ENCODE data around the gene CHST8. TPM values are rescaled to one million over a fixed set of nuclear protein-coding genes. Genes with fewer than 3 reads are reported as not detected.

The CHST8 gene
- total RNA-seq, 2 donors from 2014 or later = 1.6 to 3.8 TPM

GRCh38 chr19:33774751-33775150, 153.0 kb downstream of the CHST8 start:
- 82 to 87% methylated on average over 4 to 6 of the region's 6 CpGs for WGBS, 2 experiments (ENCODE audit: insufficient coverage in 1 of 2, insufficient read length in 1 of 2)
- no peaks in the 10 kb centered on the region for H3K9me3 ChIP-seq (ENCODE audit: control insufficient read depth, low read length)
- H3K27me3 ChIP-seq (ENCODE audit: control insufficient read depth, insufficient read depth, low read length, poor library complexity, severe bottlenecking) = no peaks in the 10 kb centered on the region
- H3K9ac ChIP-seq (ENCODE audit: extremely low read depth, low read length, poor library complexity, severe bottlenecking) = no peak overlapping the region
- H3K4me1 ChIP-seq (ENCODE audit: control insufficient read depth, insufficient read depth, low read length) = no peaks in the 10 kb centered on the region
- H3K36me3 ChIP-seq (ENCODE audit: control insufficient read depth, insufficient read depth, low read length) = no peaks in the 10 kb centered on the region
- peaks cover 10% of the 10 kb centered on the region for H3K27me3 Mint-ChIP-seq (ENCODE audit: insufficient read depth)
- no peaks in the 10 kb centered on the region for H3K9me3 Mint-ChIP-seq
- H3K27ac Mint-ChIP-seq = no peak overlapping the region
- no peak for TF ChIP-seq CTCF (conservative IDR thresholded peaks at IDR 0.05)
- no peak overlapping the region for H3K4me3 Mint-ChIP-seq
- H3K4me3 ChIP-seq (ENCODE audit: low read length) = no peak overlapping the region
- H3K27ac ChIP-seq (ENCODE audit: low read depth, low read length) = no peak overlapping the region
- H3K4me1 Mint-ChIP-seq = peaks cover 12% of the 10 kb centered on the region
- H3K36me3 Mint-ChIP-seq (ENCODE audit: low read depth) = no peaks in the 10 kb centered on the region
- no peak for DNase-seq

DNA sequence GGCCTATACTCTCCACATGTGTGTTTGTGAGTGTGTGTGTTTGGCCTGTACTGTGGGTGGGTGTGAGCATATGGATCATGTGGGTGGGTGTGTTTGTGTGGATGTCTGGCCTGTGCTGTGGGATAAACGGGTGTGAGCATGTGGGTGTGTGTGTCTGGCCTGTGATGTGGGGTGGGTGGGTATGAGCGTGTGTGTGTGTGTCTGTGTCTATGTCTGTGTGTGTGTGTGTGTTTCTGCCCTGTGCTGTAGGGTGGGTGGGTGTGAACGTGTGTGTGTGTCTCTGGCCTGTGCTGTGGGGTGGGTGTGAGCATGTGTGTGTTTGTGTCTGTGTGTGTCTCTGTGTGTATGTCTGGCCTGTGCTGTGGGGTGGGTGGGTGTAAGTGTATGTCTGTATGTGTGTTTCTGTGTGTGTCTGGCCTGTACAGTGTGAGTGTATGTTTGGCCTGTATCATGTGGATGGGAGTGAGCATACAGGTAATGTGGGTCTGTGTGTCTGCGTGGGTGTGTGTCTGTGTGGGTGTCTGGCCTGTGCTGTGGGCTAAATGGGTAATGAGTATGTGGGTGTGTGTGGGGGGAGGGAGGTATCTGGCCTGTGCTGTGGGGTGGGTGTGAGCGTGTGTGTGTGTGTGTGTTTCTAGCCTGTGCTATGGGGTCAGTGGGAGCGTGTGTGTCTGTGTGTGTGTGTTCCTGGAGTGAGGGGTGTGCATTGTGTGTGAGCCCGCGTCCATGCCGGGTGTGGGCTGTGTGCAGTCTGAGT, 154.2 kb downstream of the CHST8 start:
- H3K27ac ChIP-seq (ENCODE audit: low read depth, low read length) = no peak overlapping the region
- H3K27me3 ChIP-seq (ENCODE audit: control insufficient read depth, insufficient read depth, low read length, poor library complexity, severe bottlenecking) = no peaks in the 10 kb centered on the region
- H3K4me1 Mint-ChIP-seq = peaks cover 12% of the 10 kb centered on the region
- no peaks in the 10 kb centered on the region for H3K9me3 Mint-ChIP-seq
- no peak overlapping the region for H3K27ac Mint-ChIP-seq
- H3K27me3 Mint-ChIP-seq (ENCODE audit: insufficient read depth) = peaks cover 13% of the 10 kb centered on the region
- no peak for TF ChIP-seq CTCF (conservative IDR thresholded peaks at IDR 0.05)
- H3K9me3 ChIP-seq (ENCODE audit: control insufficient read depth, low read length) = no peaks in the 10 kb centered on the region
- no peaks in the 10 kb centered on the region for H3K4me1 ChIP-seq (ENCODE audit: control insufficient read depth, insufficient read depth, low read length)
- H3K4me3 Mint-ChIP-seq = no peak overlapping the region
- no peak for DNase-seq
- 91% methylated on average over 9 of the region's 9 CpGs; no CpG with 5 or more reads in 1 of the 2 experiments for WGBS, 2 experiments (ENCODE audit: insufficient coverage in 1 of 2, insufficient read length in 1 of 2)
- H3K4me3 ChIP-seq (ENCODE audit: low read length) = no peak overlapping the region
- H3K36me3 ChIP-seq (ENCODE audit: control insufficient read depth, insufficient read depth, low read length) = no peaks in the 10 kb centered on the region
- H3K9ac ChIP-seq (ENCODE audit: extremely low read depth, low read length, poor library complexity, severe bottlenecking) = no peak overlapping the region
- H3K36me3 Mint-ChIP-seq (ENCODE audit: low read depth) = no peaks in the 10 kb centered on the region

GRCh38 chr19:33777351-33777750, 155.6 kb downstream of the CHST8 start:
- peaks cover 17% of the 10 kb centered on the region for H3K27me3 Mint-ChIP-seq (ENCODE audit: insufficient read depth)
- WGBS, 2 experiments (ENCODE audit: insufficient coverage in 1 of 2, insufficient read length in 1 of 2) = 93 to 98% methylated on average over 5 to 9 of the region's 9 CpGs
- no peak for DNase-seq

More at GRCh38 chr19:33777351-33777750, 155.6 kb downstream of the CHST8 start:
- H3K36me3 ChIP-seq (ENCODE audit: control insufficient read depth, insufficient read depth, low read length) = no peaks in the 10 kb centered on the region
- no peak overlapping the region for H3K27ac ChIP-seq (ENCODE audit: low read depth, low read length)
- Mint-ChIP-seq H3K36me3 (ENCODE audit: low read depth) (no peaks in the 10 kb centered on the region), H3K4me1 (peaks cover 12% of the 10 kb centered on the region), H3K27ac (no peak overlapping the region), H3K9me3 (no peaks in the 10 kb centered on the region), H3K4me3 (no peak overlapping the region)
- no peak overlapping the region for H3K4me3 ChIP-seq (ENCODE audit: low read length)
- no peak overlapping the region for H3K9ac ChIP-seq (ENCODE audit: extremely low read depth, low read length, poor library complexity, severe bottlenecking)
- no peaks in the 10 kb centered on the region for H3K27me3 ChIP-seq (ENCODE audit: control insufficient read depth, insufficient read depth, low read length, poor library complexity, severe bottlenecking)
- no peaks in the 10 kb centered on the region for H3K9me3 ChIP-seq (ENCODE audit: control insufficient read depth, low read length)
- H3K4me1 ChIP-seq (ENCODE audit: control insufficient read depth, insufficient read depth, low read length) = no peaks in the 10 kb centered on the region
- no peak for TF ChIP-seq CTCF (conservative IDR thresholded peaks at IDR 0.05)

Data from endodermal cell (in vitro differentiated cells).